Suppressor macrophage (primary cell): ENCODE data around the gene CMSS1.
"Not testable (repeated sequence)": the region's sequence is repeated elsewhere in the genome, so short reads cannot be mapped to it uniquely, and the experiment has no call there.

Source experiments
- DNase-seq, 4 experiments: peaks; one replicate each; pipeline ENCODE4 v3.0.0-alpha.2; 2020 to 2022

Gene CMSS1

DNA sequence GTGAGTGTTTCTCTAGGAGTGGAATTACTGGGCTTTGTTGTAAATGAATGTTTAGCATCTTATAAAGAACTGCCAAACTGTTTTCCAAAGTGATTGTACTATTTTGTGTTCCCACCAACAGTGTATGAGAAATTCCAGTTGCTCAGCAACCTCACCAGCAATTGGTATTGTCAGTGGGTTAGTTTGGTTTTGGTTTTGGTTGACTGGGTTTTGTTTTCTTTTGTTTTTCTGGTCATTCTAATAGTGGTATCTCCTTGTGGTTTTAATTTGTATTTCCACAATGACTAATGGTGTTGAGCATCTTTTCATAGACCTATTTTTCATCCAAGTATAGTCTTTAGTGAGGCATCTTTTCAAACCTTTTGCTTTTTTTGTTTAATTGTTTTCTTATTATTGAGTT, 269.5 kb downstream of the CMSS1 start:
- no peak for DNase-seq

DNA sequence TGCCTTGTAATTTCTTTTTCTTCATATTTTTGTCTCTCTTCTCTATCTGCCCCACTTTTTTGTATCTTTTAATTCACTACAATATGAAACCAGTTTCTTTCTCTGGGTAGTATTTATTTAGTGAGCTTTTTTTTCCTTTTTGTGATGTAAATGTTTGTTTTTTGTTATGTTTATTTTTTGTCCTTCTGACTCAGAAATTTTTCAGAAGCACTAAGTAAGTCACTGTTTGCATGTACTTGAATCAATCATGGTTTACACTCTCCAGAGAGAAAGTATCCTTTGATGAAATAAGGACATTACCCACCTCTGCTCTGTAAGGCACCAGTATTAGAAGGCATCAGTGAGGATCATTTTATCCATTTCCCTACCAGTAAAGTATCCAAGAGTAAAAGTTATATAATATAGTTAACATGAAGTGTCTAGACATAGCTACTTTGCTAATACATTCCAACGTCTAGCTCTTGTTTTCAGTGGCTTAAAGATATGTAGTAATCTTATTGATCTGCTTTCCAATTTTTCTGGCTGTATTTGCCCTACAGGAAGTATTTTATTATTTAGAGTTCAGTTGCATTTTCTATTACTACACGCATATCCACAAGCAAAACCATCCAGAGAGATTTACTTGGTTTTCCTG, 271.2 kb downstream of the CMSS1 start:
- no peak for DNase-seq

DNA sequence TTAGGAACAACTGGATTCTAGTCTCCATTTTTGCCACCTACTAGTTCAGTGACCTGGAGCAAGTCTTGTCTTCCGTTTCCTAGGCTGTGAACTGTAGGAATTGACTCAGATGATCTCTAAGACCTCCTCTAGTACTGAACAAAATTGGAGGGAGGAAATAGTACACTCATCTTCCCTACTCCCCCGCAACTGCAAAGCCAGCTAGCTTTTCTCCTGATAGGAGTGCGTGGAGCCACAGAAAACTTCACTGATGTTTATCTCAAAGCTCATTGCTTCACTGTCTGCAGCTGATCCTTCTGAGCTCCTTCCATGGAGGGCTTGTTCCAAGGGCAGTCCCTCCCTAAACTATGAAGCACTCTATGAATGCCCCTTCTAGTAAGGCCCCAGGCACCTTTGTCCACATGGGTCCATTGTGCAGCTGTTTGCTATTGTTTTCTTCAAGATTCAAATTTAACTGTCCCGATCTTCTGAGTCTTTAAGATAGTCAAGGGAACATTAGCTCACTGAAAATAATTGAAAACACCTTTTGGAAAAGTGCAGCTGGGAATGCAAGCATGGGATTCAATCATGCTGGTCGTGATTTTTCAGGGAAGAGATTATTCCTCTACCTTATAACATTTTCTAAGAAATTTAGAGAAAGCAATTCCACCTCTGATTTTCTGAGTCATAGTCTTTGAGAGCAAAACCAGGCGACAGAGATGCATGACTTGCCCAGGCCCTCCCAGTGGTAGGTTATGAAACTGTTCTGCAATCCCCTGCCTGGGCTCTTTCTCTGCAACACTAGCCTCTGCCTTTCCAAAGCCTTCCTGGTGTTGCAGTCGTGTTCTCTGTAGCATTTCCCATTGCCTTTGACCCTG, 272.4 kb downstream of the CMSS1 start:
- peak; percentile 49 to 78 (median 70) for DNase-seq

DNA sequence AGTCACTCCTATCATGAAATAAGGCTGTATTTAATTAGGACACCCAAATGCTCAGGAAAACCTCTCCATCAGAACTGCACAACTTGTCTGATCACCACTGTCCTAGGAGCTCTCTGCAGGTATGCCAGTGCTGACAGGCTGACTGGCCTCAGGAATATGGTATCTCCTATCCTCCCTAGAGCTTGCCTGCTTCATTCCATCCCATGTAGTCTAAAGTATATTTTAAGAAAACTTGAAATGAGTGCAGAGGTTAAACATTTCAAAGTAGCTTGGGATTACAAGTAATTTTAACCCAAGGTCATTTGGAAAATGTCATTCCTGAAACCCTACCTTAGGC, 273.0 kb downstream of the CMSS1 start:
- no peak for DNase-seq

- DNase-seq = no peak
Observed at GRCh38 chr3:100093831-100094230, 276.2 kb downstream of the CMSS1 start.

DNA sequence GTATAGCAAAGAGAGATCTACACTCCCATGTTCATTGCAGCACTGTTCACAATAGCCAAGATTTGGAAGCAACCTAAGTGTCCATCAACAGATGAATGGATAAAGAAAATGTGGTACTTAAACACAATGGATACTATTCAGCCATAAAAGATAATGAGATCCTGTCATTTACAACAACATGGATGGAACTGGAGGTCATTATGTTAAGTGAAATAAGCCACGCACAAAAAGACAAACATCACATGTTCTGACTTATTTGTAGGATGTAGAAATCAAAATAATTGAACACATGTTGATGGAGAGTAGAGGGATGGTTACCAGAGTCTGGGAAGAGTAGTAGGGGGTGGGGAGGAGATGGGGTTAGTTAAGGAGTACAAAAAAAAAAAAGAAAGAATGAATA, 278.6 kb downstream of the CMSS1 start:
- not testable (repeated sequence) for DNase-seq

DNA sequence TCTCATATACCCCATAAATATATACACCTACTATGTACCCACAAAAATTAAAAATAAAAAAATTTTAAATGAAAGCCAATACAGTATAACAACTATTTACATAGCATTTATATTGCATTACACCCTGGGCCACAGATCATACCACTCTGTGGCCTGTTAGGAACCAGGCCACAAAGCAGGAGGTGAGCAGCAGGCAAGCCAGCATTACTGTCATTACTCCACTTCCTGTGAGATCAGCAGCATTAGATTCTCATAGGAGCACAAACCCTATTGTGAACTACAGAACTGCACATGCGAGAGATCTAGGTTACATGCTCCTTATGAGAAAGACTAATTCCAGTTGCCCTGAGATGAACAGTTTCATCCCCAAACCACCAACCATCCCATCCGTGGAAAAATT, 279.2 kb downstream of the CMSS1 start:
- no peak for DNase-seq

DNA sequence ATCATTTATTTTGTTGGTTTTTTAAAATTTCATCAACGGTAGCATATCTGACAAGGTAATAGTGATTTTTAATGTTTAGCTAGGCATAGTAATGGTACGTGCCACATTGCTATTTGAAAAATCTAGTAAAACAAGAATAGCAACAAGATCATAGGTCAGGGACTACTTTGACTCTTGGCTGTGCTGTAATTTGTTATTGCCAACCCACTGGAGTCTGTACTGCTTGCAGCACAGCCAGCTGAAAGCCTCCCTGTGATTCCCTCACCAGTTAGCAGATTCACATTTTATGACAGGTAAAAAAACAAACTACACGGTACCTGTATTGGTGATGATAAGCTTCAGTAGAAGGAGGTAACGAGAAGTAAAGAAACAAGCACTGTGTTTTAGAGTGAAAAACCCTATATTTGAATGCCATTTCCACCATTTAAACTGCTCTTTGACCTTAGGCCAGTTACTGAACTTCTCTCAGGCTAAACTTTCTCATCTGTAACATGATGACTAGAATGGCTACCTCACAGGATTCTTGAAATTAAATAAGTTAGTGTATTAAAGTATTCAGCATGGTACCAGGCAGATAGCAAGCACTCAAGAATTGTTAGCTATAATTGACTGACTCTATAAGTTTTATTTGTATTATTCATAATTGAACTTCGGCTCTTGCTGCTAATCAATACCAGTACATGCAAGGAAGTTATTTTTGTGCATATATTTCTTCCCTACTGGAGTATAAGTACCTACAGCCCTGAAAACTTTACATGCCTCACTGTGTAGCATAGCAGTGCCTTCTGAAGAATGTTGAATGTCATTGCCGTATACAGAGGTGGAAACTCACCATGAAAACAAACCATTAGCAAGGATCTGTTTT, 280.5 kb downstream of the CMSS1 start:
- no peak for DNase-seq

DNA sequence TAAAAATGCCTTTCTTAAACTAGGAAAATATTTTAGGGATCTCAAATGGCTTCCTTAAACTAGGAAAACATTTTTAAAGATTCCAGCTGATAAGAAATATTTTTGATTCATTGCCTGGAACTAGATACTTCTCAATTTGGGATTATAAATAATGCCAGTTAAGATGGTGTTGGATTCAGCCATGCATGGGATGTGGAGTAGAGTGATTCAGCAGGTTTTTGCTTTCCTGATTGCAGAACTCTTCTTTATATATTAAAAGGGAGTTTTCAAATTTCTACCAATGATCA, 281.1 kb downstream of the CMSS1 start:
- DNase-seq = no peak

GRCh38 chr3:100099621-100100020, 282.0 kb downstream of the CMSS1 start:
- DNase-seq = no peak

DNA sequence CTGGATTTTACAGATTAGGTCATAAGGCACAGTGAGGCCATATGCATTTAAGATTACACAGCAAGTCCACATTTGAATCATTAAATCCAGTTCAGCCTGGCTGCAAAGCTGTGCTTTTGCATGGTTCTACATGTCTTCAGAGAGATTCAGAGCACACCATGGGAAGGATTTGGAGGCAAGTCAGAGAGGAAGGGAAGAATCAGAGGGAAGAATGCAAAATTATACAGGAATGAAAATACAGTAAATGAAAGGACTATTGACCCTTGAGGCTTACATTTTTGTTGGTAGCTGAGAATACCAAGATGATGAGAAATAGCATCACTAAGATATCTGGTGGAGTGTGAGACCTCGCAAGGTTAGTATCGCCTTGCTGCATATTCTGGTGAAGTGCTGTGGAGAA, 282.8 kb downstream of the CMSS1 start:
- no peak for DNase-seq

- DNase-seq = no peak
Observed at GRCh38 chr3:100102757-100103156, 285.1 kb downstream of the CMSS1 start.

- DNase-seq = no peak
Observed at GRCh38 chr3:100103558-100104441, 286.1 kb downstream of the CMSS1 start.

- no peak for DNase-seq
Observed at GRCh38 chr3:100104442-100104798, 286.8 kb downstream of the CMSS1 start.

DNA sequence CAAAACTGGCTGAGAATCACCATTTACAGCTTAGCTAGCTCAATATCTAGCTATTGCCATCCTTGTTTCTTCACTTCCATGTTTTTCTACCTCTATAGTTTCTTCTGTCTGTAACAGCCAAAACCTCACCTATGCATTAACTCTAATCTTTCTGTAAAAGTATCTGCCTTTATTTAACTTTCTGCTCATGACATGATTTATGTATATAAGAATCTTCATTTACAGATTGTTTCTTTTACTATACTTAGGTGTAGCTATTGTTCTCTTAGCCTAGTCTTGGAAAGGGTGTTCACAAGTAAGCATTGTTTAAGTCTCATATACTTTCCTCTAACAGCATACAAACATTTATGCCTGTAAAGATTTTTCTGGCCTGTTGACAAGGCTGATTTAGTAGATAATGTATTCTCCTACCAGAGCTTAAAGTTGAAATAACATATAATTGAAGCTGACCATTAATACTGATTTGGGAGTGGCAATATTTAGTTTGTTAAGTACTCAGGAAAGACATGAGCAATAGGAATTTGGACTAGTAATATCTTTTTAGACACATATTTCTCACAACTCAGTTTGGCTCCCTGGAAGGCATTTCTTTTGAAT, 287.3 kb downstream of the CMSS1 start:
- no peak for DNase-seq

DNA sequence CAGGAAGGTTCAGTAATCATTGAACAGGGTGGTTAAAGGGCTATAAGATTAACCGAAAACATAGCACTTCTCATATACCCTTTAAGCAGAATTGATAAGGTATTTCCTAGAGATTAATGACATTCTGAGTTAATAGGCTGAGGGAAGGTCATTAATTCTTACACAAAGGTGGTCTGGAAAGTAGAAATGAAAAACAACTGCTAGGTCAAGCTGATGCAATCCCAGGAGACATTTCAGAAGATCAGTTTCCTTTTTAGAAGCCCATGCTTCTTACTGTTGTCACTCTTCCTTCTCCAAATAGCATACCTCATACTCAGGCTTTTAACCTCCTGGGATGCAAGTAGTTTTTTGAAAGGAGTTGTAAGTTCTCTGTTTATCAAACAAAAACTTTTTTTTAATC, 287.8 kb downstream of the CMSS1 start:
- DNase-seq = peak in 1 of 4 experiments; percentile 13

DNA sequence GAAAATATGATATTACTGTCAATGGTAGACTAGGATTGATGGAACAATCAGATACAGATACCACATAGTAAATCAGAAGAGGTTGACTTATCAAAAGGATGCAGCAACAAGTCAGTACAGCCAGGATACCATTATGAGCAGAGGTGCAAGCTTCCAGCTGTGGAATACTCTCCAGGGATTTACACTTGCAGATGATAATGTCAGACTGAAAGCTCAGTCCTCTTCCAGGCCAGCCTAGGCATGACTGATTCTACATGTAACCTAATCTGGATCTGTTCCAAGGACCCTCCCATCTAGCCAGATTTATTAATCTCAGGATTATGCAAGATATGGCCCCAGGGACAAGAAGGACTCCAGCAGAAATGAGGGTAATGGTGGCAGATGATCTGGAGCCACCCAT, 288.4 kb downstream of the CMSS1 start:
- no peak for DNase-seq

- no peak for DNase-seq
Observed at GRCh38 chr3:100106531-100107141, 289.0 kb downstream of the CMSS1 start.

GRCh38 chr3:100107221-100107814, 289.7 kb downstream of the CMSS1 start:
- no peak for DNase-seq

DNA sequence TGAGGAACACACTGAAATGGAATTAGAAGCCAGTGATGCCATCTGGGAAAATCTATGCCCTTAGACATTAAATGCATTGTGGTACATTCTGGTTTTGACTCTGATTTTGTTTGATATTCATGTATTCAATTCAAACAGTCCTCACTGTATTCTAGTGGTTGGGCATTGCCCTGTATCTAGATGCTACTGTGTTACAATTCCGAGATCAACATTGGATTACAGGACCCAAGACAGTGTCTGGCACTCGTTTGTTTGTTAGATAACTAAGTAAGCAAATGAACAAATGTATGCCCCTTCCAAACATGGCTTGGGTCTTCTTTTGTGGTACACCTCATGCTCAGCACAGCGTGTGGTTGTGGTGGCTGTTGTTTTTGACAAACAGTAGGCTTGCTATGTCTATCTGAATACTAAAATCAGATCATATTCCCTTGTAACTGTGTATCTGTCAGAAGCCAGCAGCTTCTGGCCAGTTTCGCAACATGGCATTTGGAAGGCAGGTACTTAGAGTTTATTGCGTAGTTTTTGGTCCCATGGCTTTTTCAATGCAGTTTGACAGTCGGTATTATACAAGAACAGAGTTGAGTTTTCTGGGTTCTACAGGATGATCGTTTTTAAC, 290.9 kb downstream of the CMSS1 start:
- no peak for DNase-seq

DNA sequence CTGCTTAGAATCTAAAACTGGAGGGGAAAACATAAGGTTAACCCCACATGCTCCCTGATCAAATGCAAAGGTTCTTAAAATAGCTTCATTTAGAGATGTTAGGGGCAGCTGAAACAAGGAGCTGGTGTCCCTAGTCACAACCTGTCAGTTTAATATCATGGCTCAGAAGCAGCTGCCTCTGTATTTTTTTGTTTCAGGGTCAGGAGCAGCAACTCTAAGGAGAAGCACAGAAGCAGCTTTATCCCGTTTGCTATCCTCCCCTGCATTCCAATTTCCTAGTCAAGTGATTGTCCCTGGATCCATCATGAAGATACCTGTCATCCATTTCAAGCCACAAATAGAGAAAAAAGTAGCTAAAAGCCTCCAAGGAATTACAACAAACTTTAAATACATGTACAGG, 292.5 kb downstream of the CMSS1 start:
- no peak for DNase-seq
